Measurements from ENCODE around the gene SPRYD3.

The SPRYD3 gene

GRCh38 chr12:53078425-53079225 lies 565 bp downstream of the SPRYD3 start:
- DNase-seq (ENCODE audit: low read depth in 3 of 3), result no peak

- no peak for DNase-seq (ENCODE audit: low read depth in 3 of 3)
Observed at GRCh38 chr12:53077030-53077429, 2.2 kb downstream of the SPRYD3 start.

- no peak for DNase-seq (ENCODE audit: low read depth in 3 of 3)
Observed at GRCh38 chr12:53076461-53076860, 2.7 kb downstream of the SPRYD3 start.

DNA sequence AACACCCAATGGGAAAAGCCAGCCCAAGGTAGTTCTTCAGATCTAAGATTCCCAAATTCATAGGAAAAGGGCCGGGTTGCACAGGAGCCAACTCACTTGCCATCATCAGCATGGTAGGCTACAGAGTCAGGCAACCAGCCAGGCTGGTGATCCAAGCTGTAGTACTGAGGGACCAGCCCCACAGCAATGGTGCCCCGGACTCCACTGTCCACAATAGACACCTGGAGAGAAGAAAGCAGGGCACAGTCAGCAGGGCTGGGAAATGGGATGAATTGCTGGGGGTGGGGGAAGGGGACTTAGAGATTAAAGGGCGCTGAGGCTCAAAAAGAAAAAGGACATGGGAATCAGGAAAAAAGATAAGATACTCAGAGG lies 4.2 kb downstream of the SPRYD3 start:
- DNase-seq (ENCODE audit: low read depth in 3 of 3), result no peak

DNA sequence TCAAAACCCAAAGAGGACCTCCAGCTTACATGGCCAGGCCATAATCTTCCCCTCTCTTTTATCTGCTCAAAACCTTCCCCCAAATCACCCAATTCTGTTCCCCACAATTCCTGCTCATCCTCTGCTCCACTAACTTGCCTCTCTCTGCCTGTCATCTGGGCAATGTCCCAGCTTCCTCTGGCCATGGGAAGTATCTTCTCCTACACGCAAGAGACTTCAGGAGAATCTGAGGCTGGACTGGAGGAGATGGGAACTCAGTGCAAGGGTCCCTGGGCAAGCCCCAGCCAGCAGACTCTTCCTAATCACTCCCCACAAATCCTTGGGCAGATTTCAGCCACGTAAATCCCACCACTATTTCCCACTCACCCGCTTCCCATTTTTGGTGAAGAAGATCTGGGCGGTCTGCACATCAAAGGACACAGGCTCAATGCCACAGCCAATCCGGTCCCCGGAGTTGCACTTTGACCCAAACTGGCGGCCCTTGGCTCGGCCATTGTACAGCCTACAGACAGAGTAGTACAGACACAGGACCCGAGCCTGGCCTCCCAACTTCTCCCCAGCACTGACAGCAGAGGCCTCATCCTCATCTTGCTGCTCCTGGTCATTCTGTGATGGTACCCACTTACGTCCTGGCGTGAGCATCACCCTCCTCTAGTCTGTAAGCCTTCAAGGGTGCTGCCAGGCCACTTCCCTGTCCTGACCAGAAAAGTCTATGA lies 4.7 kb downstream of the SPRYD3 start:
- DNase-seq (ENCODE audit: low read depth in 3 of 3), result no peak

- DNase-seq (ENCODE audit: low read depth in 3 of 3), result no peak
Observed at GRCh38 chr12:53073881-53074280, 5.3 kb downstream of the SPRYD3 start.

GRCh38 chr12:53071591-53072551 lies 7.3 kb downstream of the SPRYD3 start:
- DNase-seq (ENCODE audit: low read depth in 3 of 3), result no peak

DNA sequence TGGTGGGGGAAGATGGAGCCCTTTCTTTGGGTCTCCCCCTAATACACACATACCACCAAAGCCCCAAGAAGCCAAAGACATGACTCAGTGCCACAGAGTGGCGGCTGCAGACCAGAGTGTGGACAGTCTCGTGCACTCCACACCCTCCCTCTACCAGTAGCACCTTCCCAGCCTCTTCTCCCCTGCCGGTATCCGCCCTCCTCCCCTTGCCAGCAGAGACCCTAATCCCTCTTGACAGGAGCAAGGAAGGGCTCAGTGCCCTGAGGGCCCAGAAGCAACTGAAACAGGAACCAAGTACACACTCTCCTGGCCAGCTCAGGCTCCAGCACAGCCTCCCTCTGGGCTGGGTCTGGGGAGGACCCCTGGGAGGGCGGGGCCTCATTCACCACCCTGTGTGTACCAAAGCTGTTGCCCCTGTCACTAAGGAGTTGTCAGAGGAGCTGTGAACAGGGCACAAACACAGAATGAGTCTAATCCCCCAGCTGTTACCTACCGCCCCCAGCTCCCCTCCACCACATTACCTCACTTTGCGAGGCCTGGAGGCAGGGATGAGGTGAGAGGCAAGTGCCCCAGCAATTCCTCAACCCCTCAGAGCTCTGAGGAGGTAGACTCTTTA lies 8.2 kb downstream of the SPRYD3 start:
- DNase-seq (ENCODE audit: low read depth in 3 of 3), result no peak

GRCh38 chr12:53069621-53070410 lies 9.4 kb downstream of the SPRYD3 start:
- no peak for DNase-seq (ENCODE audit: low read depth in 3 of 3)

- no peak for DNase-seq (ENCODE audit: low read depth in 3 of 3)
Observed at GRCh38 chr12:53068811-53069585, 10.2 kb downstream of the SPRYD3 start.

GRCh38 chr12:53067993-53068770 lies 11.0 kb downstream of the SPRYD3 start:
- no peak for DNase-seq (ENCODE audit: low read depth in 3 of 3)

GRCh38 chr12:53067074-53067992 lies 11.9 kb downstream of the SPRYD3 start:
- DNase-seq (ENCODE audit: low read depth in 3 of 3), result no peak

DNA sequence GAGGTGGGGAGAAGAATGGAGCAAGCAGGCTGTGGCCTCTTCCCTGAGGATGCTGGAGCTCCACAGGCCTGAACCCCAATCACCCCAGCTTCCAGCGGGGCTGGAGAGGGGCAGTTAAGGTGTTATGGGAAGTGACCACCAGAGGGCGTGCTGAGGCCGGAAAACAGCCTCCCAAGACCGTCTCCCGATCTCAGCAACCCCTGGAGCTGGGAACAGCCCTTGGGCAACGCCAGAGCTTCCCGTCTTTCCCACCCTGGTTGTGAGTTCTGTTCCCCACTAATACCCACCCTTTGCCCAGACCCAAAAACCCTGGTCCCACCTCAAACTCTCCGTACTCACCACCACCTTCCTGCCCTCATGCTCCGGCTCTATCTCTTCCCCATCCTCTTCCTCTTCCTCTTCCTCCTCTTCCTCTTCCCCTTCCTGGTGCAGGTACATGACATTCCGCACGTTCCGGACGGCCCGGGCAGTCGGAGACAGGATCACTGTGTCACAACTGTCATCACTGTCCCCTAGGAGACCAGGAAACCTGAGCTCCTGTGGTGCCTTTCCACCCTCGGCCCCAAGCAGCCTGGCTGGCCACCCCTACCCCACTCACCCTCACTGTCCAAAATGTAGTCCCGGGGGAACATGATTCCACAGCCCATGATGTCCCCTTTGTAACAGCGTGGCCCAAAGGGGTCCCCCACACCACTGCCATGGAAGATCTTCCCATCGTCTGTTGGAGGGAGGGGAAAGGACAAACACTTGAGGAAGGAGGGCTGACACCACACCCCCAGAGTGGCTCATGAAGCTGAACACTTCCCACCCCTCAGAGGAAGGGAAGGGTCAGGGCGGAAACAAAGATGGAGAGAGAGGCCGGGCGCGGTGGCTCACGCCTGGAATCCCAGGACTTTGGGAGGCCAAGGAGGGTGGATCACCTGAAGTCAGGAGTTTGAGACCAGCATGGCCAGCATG lies 12.9 kb downstream of the SPRYD3 start:
- DNase-seq (ENCODE audit: low read depth in 3 of 3), result peak in 2 of 3 experiments; percentile 49 to 63

GRCh38 chr12:53065470-53065869 lies 13.7 kb downstream of the SPRYD3 start:
- DNase-seq (ENCODE audit: low read depth in 3 of 3), result no peak

GRCh38 chr12:53064613-53065436 lies 14.4 kb downstream of the SPRYD3 start:
- DNase-seq (ENCODE audit: low read depth in 3 of 3), result no peak
